BJ (cell line): ENCODE data around the gene KCNG2. TPM values are rescaled to one million over a fixed set of nuclear protein-coding genes. Genes with fewer than 3 reads are reported as not detected.

Experiments used
- CTCF ChIA-PET: fragments of 350-600 bp; formaldehyde crosslinking; extraction: SDS; loops from one replicate; lab custom pipeline; 2021; ENCODE audit warnings: antibody characterized with exemption, inconsistent platforms; lab: Yijun Ruan, JAX
- POLR2A ChIA-PET: fragments of 300-600 bp; sonication (Branson Sonifier 250); formaldehyde crosslinking; extraction: SDS; loops from one replicate; lab custom pipeline; 2021; ENCODE audit warnings: antibody characterized with exemption; lab: Charles Lee
- DNase-seq: peaks from one replicate; pipeline ENCODE4 v3.0.0-alpha.2; 2011; ENCODE audit warnings: low read depth
- H3K27me3 ChIP-seq: 2 replicates; pipeline ENCODE4 v1.6.0; 2011; ENCODE audit warnings: low read length; ENCODE audit not compliant: control insufficient read depth, insufficient read depth
- H3K36me3 ChIP-seq: 2 replicates; pipeline ENCODE4 v1.5.1; 2011; ENCODE audit warnings: low read length; ENCODE audit not compliant: control insufficient read depth, insufficient read depth
- H3K4me3 ChIP-seq: 2 replicates; pipeline ENCODE4 v1.5.1; 2011; ENCODE audit warnings: low read depth, mild to moderate bottlenecking, control low read depth, low read length
- polyA plus RNA-seq: library from polyadenylated mRNA; depleted of rRNA; stranded (reverse); fragments of >200 nt; gene quantifications from 2 replicates; pipeline ENCODE4 v1.2.3, GENCODE V29; 2011
- TF ChIP-seq, protein P1 (sequence below): IDR thresholded peaks from 2 replicates; pipeline ENCODE4 v1.5.1; 2011; ENCODE audit warnings: low read depth, mild to moderate bottlenecking, control low read depth, inconsistent platforms, low read length, moderate library complexity; ENCODE audit not compliant: insufficient read depth

The KCNG2 gene
- polyA plus RNA-seq, 1 experiment, result not detected

DNA sequence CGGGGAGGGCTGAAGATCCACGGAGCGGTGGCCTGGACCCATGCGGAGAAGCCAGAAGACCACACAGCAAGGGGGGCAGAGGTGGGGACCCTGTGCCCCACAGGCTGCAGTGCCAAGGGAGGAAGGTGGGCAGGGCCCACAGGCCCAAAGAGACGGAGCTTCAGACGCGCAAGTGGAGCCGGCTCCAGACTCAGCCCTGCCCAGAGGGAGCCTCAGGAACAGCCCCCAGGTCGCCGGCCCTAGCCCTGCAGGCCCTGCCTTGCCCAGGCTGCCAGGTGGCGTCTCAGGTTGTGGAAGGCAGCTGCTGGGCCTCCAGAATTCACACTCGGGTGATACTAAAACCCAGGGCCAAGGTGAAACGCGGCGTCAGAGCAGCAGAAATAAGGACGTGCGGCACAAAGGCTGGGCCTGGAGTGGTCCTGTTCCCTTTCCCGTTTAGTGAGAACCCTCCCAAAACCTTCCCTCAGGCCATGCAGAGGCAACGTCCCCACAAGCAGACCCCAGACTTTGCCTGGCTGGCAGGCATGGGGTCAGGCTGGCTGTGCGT is 116.9 kb downstream of the KCNG2 start:
- DNase-seq, result no peak
- ChIA-PET CTCF (no interaction called here), POLR2A (no interaction called here)
- no peak overlapping the region for H3K4me3 ChIP-seq
- peaks cover 16% of the 10 kb centered on the region for H3K36me3 ChIP-seq
- TF ChIP-seq, protein P1, sequence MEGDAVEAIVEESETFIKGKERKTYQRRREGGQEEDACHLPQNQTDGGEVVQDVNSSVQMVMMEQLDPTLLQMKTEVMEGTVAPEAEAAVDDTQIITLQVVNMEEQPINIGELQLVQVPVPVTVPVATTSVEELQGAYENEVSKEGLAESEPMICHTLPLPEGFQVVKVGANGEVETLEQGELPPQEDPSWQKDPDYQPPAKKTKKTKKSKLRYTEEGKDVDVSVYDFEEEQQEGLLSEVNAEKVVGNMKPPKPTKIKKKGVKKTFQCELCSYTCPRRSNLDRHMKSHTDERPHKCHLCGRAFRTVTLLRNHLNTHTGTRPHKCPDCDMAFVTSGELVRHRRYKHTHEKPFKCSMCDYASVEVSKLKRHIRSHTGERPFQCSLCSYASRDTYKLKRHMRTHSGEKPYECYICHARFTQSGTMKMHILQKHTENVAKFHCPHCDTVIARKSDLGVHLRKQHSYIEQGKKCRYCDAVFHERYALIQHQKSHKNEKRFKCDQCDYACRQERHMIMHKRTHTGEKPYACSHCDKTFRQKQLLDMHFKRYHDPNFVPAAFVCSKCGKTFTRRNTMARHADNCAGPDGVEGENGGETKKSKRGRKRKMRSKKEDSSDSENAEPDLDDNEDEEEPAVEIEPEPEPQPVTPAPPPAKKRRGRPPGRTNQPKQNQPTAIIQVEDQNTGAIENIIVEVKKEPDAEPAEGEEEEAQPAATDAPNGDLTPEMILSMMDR, result no peak
- H3K27me3 ChIP-seq, result no peaks in the 10 kb centered on the region

DNA sequence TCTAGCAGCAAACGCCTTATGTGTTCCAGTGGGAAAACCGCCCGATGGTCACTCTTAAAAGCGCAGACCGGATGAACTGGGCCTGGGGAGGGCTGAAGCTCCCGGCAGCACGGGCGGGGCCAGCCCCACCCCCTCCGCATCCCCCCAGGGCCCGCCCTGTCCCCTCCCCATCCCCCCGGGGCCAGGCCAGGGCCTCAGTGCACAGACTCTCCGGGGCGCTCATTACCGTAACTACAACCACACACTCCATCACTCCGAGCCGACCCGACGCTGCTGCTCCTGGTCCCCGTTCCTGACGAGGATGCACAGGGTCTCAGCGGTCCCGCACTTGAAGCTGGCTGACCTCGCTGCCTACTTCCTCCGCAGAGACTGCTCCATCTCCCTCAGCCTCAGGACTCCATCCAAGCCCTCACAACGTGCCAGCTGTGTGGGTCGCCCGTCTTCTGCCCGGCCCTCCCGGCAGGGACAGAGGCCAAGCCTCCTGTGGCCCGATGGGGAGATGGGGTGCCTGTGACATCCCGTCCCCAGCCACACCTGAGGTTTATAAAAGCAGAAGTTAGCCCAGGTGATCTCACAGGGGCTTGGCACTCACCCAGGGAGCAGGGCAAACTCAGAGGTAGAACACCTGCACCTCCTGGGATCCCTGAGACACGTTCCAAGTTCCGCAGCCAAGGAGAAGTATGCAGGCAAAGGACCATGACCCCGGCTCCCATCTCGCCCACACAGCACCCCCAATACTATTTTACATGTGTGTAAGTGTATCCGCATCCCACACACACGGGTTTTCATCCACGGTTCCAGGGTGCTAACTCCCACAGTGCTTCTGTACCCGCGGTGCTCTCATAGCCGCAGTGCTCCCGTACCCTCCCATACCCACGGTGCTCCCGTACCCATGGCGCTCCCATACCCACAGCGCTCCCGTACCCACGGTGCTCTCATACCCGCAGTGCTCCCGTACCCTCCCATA is 117.7 kb downstream of the KCNG2 start:
- DNase-seq, result no peak
- no peaks in the 10 kb centered on the region for H3K27me3 ChIP-seq
- TF ChIP-seq, protein P1, result no peak
- ChIA-PET CTCF (no interaction called here), POLR2A (no interaction called here)
- H3K36me3 ChIP-seq, result peaks cover 16% of the 10 kb centered on the region
- H3K4me3 ChIP-seq, result no peak overlapping the region

DNA sequence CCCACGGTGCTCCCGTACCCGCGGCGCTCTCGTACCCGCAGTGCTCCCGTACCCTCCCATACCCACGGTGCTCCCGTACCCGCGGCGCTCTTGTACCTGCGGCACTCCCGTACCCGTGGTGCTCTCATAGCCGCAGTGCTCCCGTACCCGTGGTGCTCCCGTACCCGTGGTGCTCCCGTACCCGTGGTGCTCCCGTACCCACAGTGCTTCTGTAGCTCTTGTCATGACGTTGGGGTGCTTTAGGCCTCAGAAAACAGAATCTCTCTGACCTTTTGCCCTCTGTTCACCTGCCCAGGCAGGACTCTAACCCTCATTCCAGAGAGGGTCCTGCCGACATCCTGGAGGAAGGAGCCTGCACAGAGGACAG is 118.4 kb downstream of the KCNG2 start:
- Histone ChIP-seq H3K36me3 (peaks cover 16% of the 10 kb centered on the region), H3K27me3 (no peaks in the 10 kb centered on the region), H3K4me3 (no peak overlapping the region)
- no peak for DNase-seq
- CTCF ChIA-PET, result no interaction called here
- POLR2A ChIA-PET, result no interaction called here
- TF ChIP-seq, protein P1, result no peak

DNA sequence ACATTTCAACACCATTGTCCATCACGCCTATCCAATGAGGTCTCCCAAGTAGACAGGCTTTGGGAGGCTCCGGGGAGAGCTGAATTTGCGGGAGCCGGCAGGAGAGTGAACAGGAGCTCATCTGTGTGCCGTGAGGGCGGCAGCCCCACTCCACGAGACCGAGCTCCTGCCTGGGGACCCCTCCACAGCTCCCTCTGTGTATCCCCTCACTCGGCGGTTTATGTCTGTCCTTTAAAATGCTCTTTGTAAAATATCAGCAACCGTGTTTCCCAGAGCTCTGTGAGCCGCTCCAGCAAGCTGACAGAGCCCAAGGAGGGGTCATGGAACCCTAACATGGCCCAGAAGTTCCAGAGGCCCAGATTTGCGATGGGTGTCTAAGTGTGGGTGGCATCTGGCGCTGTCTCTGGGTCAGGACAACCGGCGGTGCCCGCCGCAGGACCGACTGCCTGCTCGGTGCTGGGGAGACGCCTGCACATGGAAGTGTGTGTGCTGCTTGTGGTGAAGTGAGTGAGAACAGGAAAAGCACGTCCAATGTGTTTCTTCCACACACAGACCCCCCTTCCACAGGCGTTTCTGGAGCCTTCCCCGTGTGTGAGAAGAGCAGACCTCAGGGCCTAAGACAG is 118.9 kb downstream of the KCNG2 start:
- TF ChIP-seq, protein P1, result no peak
- Histone ChIP-seq H3K36me3 (peaks cover 16% of the 10 kb centered on the region), H3K27me3 (no peaks in the 10 kb centered on the region), H3K4me3 (no peak overlapping the region)
- ChIA-PET CTCF (no interaction called here), POLR2A (no interaction called here)
- DNase-seq, result no peak

DNA sequence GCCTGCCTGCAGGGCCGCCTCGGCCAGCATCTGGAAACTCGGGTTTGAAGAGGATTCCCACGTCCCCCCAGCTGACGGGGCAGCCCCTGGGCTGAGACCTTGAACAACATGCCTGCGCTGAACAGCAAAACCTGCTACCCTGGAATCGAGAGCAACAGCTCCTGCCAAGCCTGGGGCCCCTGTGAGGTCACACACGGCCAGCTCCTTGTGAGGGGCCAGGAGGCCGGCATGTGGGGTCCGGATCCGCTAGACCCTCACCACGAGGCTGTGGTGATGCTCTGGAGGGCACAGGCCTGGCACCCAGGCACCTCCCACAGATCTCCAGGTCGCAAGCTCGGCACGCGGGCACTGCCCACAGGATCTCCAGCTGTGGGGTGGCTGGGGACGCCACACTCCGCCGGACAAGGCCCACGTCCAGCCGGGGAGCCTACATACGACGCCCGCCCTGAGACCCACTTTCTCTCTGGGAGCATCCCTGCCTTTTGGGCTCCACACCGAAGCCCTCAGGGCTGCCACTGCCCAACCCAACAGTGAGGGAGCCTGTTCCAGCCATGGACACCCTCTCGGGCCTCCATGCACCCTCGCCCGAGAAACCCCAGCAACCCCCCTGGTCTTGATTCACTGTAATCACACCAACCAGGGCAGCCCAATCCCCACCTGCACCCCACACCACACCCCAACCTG is 119.6 kb downstream of the KCNG2 start:
- no peak overlapping the region for H3K4me3 ChIP-seq
- ChIA-PET POLR2A (no interaction called here), CTCF (no interaction called here)
- H3K27me3 ChIP-seq, result no peaks in the 10 kb centered on the region
- TF ChIP-seq, protein P1, result no peak
- peaks cover 20% of the 10 kb centered on the region for H3K36me3 ChIP-seq
- no peak for DNase-seq
